SK-N-MC (cell line): ENCODE data around the gene KLHDC10.
A peak's percentile ranks its signal among the peaks of the same experiment; 100 is the strongest.

Source experiments
- DNase-seq: peaks from one replicate; pipeline ENCODE4 v3.0.0-alpha.2; 2011; ENCODE audit warnings: low read depth, low spot score
- H3K27ac ChIP-seq: fragments of 200-600 bp; sonication (generic); 2 replicates; pipeline ENCODE4 v1.5.1; 2016; ENCODE audit warnings: mixed run types
- H3K36me3 ChIP-seq: fragments of 200-600 bp; sonication (generic); 2 replicates; pipeline ENCODE4 v1.6.1; 2017; ENCODE audit warnings: antibody characterized with exemption, low read length, mixed read lengths; ENCODE audit not compliant: insufficient read depth
- H3K4me3 ChIP-seq: fragments of 200-600 bp; sonication (generic); 2 replicates; pipeline ENCODE4 v1.5.1; 2016
- H3K9ac ChIP-seq: fragments of 200-600 bp; sonication (generic); 2 replicates; pipeline ENCODE4 v1.8.0; 2017; ENCODE audit warnings: mixed run types, mixed read lengths; ENCODE audit not compliant: insufficient read length
- H3K9me3 ChIP-seq: fragments of 200-600 bp; sonication (generic); 2 replicates; pipeline ENCODE4 v1.6.1; 2017; ENCODE audit warnings: low read depth, mild to moderate bottlenecking, antibody characterized with exemption, low read length, moderate library complexity, mixed read lengths
- EZH2 ChIP-seq: fragments of 200-600 bp; sonication (generic); IDR thresholded peaks from one replicate; pipeline ENCODE4 v1.6.1; 2017; ENCODE audit warnings: antibody characterized with exemption
- FOXP2 ChIP-seq: optimal IDR thresholded peaks from 2 replicates; pipeline ENCODE3; 2011; ENCODE audit warnings: mild to moderate bottlenecking, moderate library complexity; ENCODE audit not compliant: insufficient read depth; ENCODE audit errors: extremely low read length, control extremely low read depth
- POLR2AphosphoS5 ChIP-seq: IDR thresholded peaks from 2 replicates; pipeline ENCODE4 v1.6.1; 2012; ENCODE audit warnings: mild to moderate bottlenecking, low read depth, low read length, borderline replicate concordance

KLHDC10 gene

GRCh38 chr7:130069978-130070860, at the start of gene KLHDC10:
KLHDC10 (plus strand) TSS chr7:130070534; CDS start chr7:130070644, 110 bp downstream.
- peak within 1 kb of the TSS; percentile 74 for H3K27ac ChIP-seq
- peak; percentile 98 for DNase-seq
- H3K9ac ChIP-seq = peak within 1 kb of the TSS; percentile 79

GRCh38 chr7:130021105-130021834, 49.1 kb upstream of the KLHDC10 start:
- Histone ChIP-seq H3K9me3 (no peaks in the 10 kb centered on the region), H3K4me3 (no peak overlapping the region), H3K27ac (no peak overlapping the region), H3K9ac (no peak overlapping the region), H3K36me3 (peaks cover 76% of the 10 kb centered on the region)
- DNase-seq = no peak
- no peak for TF ChIP-seq EZH2
- TF ChIP-seq FOXP2 = no peak
- no peak for TF ChIP-seq POLR2AphosphoS5

More at GRCh38 chr7:130069978-130070860, at the start of gene KLHDC10:
- Histone ChIP-seq H3K36me3 (no peaks in the 10 kb centered on the region), H3K9me3 (no peaks in the 10 kb centered on the region), H3K4me3 (peak within 1 kb of the TSS; percentile 88)
- TF ChIP-seq POLR2AphosphoS5 = peak; percentile 74
- TF ChIP-seq EZH2 = no peak
- TF ChIP-seq FOXP2 = peak; percentile 76

- H3K36me3 ChIP-seq = peaks cover 81% of the 10 kb centered on the region
- DNase-seq = no peak
- H3K27ac ChIP-seq = no peak overlapping the region
- TF ChIP-seq POLR2AphosphoS5 (no peak), EZH2 (no peak), FOXP2 (no peak)
- no peaks in the 10 kb centered on the region for H3K9me3 ChIP-seq
- H3K4me3 ChIP-seq = no peak overlapping the region
- H3K9ac ChIP-seq = no peak overlapping the region
Measured at GRCh38 chr7:130022115-130022514, 48.2 kb upstream of the KLHDC10 start.

GRCh38 chr7:130022623-130023175, 47.6 kb upstream of the KLHDC10 start:
- H3K9me3 ChIP-seq = no peaks in the 10 kb centered on the region
- no peak for TF ChIP-seq EZH2
- no peak for TF ChIP-seq POLR2AphosphoS5
- no peak for TF ChIP-seq FOXP2
- H3K27ac ChIP-seq = no peak overlapping the region
- no peak for DNase-seq
- H3K4me3 ChIP-seq = no peak overlapping the region
- no peak overlapping the region for H3K9ac ChIP-seq
- peaks cover 84% of the 10 kb centered on the region for H3K36me3 ChIP-seq

GRCh38 chr7:130024390-130024789, 45.9 kb upstream of the KLHDC10 start:
- Histone ChIP-seq H3K27ac (no peak overlapping the region), H3K4me3 (no peak overlapping the region), H3K9ac (no peak overlapping the region), H3K9me3 (no peaks in the 10 kb centered on the region), H3K36me3 (peaks cover 74% of the 10 kb centered on the region)
- DNase-seq = no peak
- no peak for TF ChIP-seq POLR2AphosphoS5
- no peak for TF ChIP-seq FOXP2
- no peak for TF ChIP-seq EZH2

- no peak for TF ChIP-seq POLR2AphosphoS5
- no peak for TF ChIP-seq FOXP2
- no peak for TF ChIP-seq EZH2
- DNase-seq = no peak
- Histone ChIP-seq H3K4me3 (no peak overlapping the region), H3K27ac (no peak overlapping the region), H3K9me3 (no peaks in the 10 kb centered on the region), H3K36me3 (peaks cover 33% of the 10 kb centered on the region), H3K9ac (no peak overlapping the region)
Measured at GRCh38 chr7:130032698-130033097, 37.6 kb upstream of the KLHDC10 start.

- no peaks in the 10 kb centered on the region for H3K9me3 ChIP-seq
- H3K4me3 ChIP-seq = no peak overlapping the region
- no peak overlapping the region for H3K9ac ChIP-seq
- H3K27ac ChIP-seq = peak overlapping the region; percentile 60; the same call in 1 of the 2 replicates
- H3K36me3 ChIP-seq = peaks cover 55% of the 10 kb centered on the region
- no peak for DNase-seq
- TF ChIP-seq POLR2AphosphoS5 = no peak
- no peak for TF ChIP-seq EZH2
- TF ChIP-seq FOXP2 = no peak
Measured at GRCh38 chr7:130037703-130038102, 32.6 kb upstream of the KLHDC10 start.

- Histone ChIP-seq H3K9ac (no peak overlapping the region), H3K9me3 (no peaks in the 10 kb centered on the region), H3K27ac (no peak overlapping the region), H3K4me3 (no peak overlapping the region), H3K36me3 (peaks cover 67% of the 10 kb centered on the region)
- TF ChIP-seq EZH2 (no peak), POLR2AphosphoS5 (no peak), FOXP2 (no peak)
- no peak for DNase-seq
Measured at GRCh38 chr7:130040576-130040975, 29.8 kb upstream of the KLHDC10 start.
